ENCODE data around the gene FAM20B.
"Not testable (repeated sequence)": the region's sequence is repeated elsewhere in the genome, so short reads cannot be mapped to it uniquely, and the experiment has no call there.

Gene FAM20B

GRCh38 chr1:179001451-179001850 is 24.2 kb upstream of the FAM20B start:
- no peak overlapping the region for H4K8ac ChIP-seq (ENCODE audit: low read depth, low read length)
- H3K79me2 ChIP-seq (ENCODE audit: control insufficient read depth, insufficient read depth, low read length, poor library complexity): no peaks in the 10 kb centered on the region
- DNase-seq: no peak
- no peak overlapping the region for H2AK5ac ChIP-seq (ENCODE audit: low read length)
- no peaks in the 10 kb centered on the region for H3K79me1 ChIP-seq (ENCODE audit: low read length)
- no peak overlapping the region for H3K14ac ChIP-seq (ENCODE audit: low read length)
- no peak overlapping the region for H4K12ac ChIP-seq (ENCODE audit: low read depth, low read length)
- no CpG with 5 or more reads among the region's 1 CpG for WGBS (ENCODE audit: extremely low coverage, insufficient coverage, insufficient read length)
- no peak overlapping the region for H2BK12ac ChIP-seq (ENCODE audit: low read length)
- no peaks in the 10 kb centered on the region for H3K27me3 ChIP-seq (ENCODE audit: insufficient read depth, low read length)
- no peak overlapping the region for H3K4me2 ChIP-seq (ENCODE audit: low read length)
- no peak overlapping the region for H4K91ac ChIP-seq (ENCODE audit: low read depth, low read length)
- H3K23ac ChIP-seq (ENCODE audit: low read length): no peak overlapping the region
- H3K4me1 ChIP-seq (ENCODE audit: control insufficient read depth in 1 of 2, insufficient read depth in 2 of 2, low read length in 2 of 2): no peaks in the 10 kb centered on the region
- no peak overlapping the region for H2BK5ac ChIP-seq (ENCODE audit: low read depth, low read length, poor library complexity)
- no peak overlapping the region for H3K9ac ChIP-seq (ENCODE audit: low read length)
- H3K18ac ChIP-seq (ENCODE audit: low read length): no peak overlapping the region
- no peak overlapping the region for H3K4ac ChIP-seq (ENCODE audit: low read depth, low read length)
- H2AFZ ChIP-seq (ENCODE audit: insufficient read depth, low read length, poor library complexity): no peak overlapping the region
- H3K36me3 ChIP-seq (ENCODE audit: control insufficient read depth in 1 of 2, insufficient read depth in 2 of 2, low read length in 2 of 2): no peaks in the 10 kb centered on the region
- H3K27ac ChIP-seq (ENCODE audit: low read depth, low read length): no peak overlapping the region
- no peak overlapping the region for H3K4me3 ChIP-seq (ENCODE audit: low read depth, low read length)
- no peak overlapping the region for H2BK120ac ChIP-seq (ENCODE audit: insufficient read depth, low read length, poor library complexity)
- no peaks in the 10 kb centered on the region for H3K9me3 ChIP-seq (ENCODE audit: insufficient read depth, low read depth, low read length)

GRCh38 chr1:179002064-179002463 is 23.6 kb upstream of the FAM20B start:
- H2BK120ac ChIP-seq (ENCODE audit: insufficient read depth, low read length, poor library complexity); H3K4me1 ChIP-seq (ENCODE audit: control insufficient read depth in 1 of 2, insufficient read depth in 2 of 2, low read length in 2 of 2); H4K91ac ChIP-seq (ENCODE audit: low read depth, low read length); DNase-seq; H2BK5ac ChIP-seq (ENCODE audit: low read depth, low read length, poor library complexity); H2AFZ ChIP-seq (ENCODE audit: insufficient read depth, low read length, poor library complexity); H3K4me3 ChIP-seq (ENCODE audit: low read depth, low read length); H3K27me3 ChIP-seq (ENCODE audit: insufficient read depth, low read length); H2AK5ac ChIP-seq (ENCODE audit: low read length); H3K9me3 ChIP-seq (ENCODE audit: insufficient read depth, low read depth, low read length); H4K12ac ChIP-seq (ENCODE audit: low read depth, low read length); H3K27ac ChIP-seq (ENCODE audit: low read depth, low read length); H3K79me1 ChIP-seq (ENCODE audit: low read length); H3K18ac ChIP-seq (ENCODE audit: low read length); H3K14ac ChIP-seq (ENCODE audit: low read length); H3K9ac ChIP-seq (ENCODE audit: low read length); H3K4ac ChIP-seq (ENCODE audit: low read depth, low read length); H3K23ac ChIP-seq (ENCODE audit: low read length); H3K36me3 ChIP-seq (ENCODE audit: control insufficient read depth in 1 of 2, insufficient read depth in 2 of 2, low read length in 2 of 2); H4K8ac ChIP-seq (ENCODE audit: low read depth, low read length); H2BK12ac ChIP-seq (ENCODE audit: low read length); H3K79me2 ChIP-seq (ENCODE audit: control insufficient read depth, insufficient read depth, low read length, poor library complexity): not testable (repeated sequence)
- peak overlapping the region; percentile 41 for H3K4me2 ChIP-seq (ENCODE audit: low read length)
- no CpG with 5 or more reads among the region's 8 CpGs for WGBS (ENCODE audit: extremely low coverage, insufficient coverage, insufficient read length)

- Histone ChIP-seq H3K27ac (ENCODE audit: low read depth, low read length) (no peak overlapping the region), H3K4ac (ENCODE audit: low read depth, low read length) (no peak overlapping the region), H4K8ac (ENCODE audit: low read depth, low read length) (no peak overlapping the region), H3K4me3 (ENCODE audit: low read depth, low read length) (no peak overlapping the region), H3K18ac (ENCODE audit: low read length) (no peak overlapping the region), H2BK120ac (ENCODE audit: insufficient read depth, low read length, poor library complexity) (no peak overlapping the region), H3K9ac (ENCODE audit: low read length) (no peak overlapping the region), H4K12ac (ENCODE audit: low read depth, low read length) (no peak overlapping the region), H3K79me2 (ENCODE audit: control insufficient read depth, insufficient read depth, low read length, poor library complexity) (no peaks in the 10 kb centered on the region), H4K91ac (ENCODE audit: low read depth, low read length) (no peak overlapping the region), H3K9me3 (ENCODE audit: insufficient read depth, low read depth, low read length) (no peaks in the 10 kb centered on the region), H3K79me1 (ENCODE audit: low read length) (no peaks in the 10 kb centered on the region), H3K14ac (ENCODE audit: low read length) (no peak overlapping the region), H2AFZ (ENCODE audit: insufficient read depth, low read length, poor library complexity) (peak overlapping the region; percentile 52), H3K23ac (ENCODE audit: low read length) (no peak overlapping the region), H3K4me1 (ENCODE audit: control insufficient read depth in 1 of 2, insufficient read depth in 2 of 2, low read length in 2 of 2) (no peaks in the 10 kb centered on the region), H2BK5ac (ENCODE audit: low read depth, low read length, poor library complexity) (no peak overlapping the region), H2BK12ac (ENCODE audit: low read length) (no peak overlapping the region), H3K4me2 (ENCODE audit: low read length) (peak overlapping the region; percentile 41), H3K36me3 (ENCODE audit: control insufficient read depth in 1 of 2, insufficient read depth in 2 of 2, low read length in 2 of 2) (no peaks in the 10 kb centered on the region), H3K27me3 (ENCODE audit: insufficient read depth, low read length) (no peaks in the 10 kb centered on the region), H2AK5ac (ENCODE audit: low read length) (no peak overlapping the region)
- peak; percentile 28 to 80 for DNase-seq
- WGBS (ENCODE audit: extremely low coverage, insufficient coverage, insufficient read length): no CpG with 5 or more reads among the region's 20 CpGs
Observed at GRCh38 chr1:179002552-179003345, 22.9 kb upstream of the FAM20B start.

GRCh38 chr1:179003512-179004066 is 22.1 kb upstream of the FAM20B start:
- Histone ChIP-seq H2BK12ac (ENCODE audit: low read length) (no peak overlapping the region), H3K27me3 (ENCODE audit: insufficient read depth, low read length) (no peaks in the 10 kb centered on the region), H3K4me1 (ENCODE audit: control insufficient read depth in 1 of 2, insufficient read depth in 2 of 2, low read length in 2 of 2) (no peaks in the 10 kb centered on the region), H4K12ac (ENCODE audit: low read depth, low read length) (no peak overlapping the region), H2AFZ (ENCODE audit: insufficient read depth, low read length, poor library complexity) (no peak overlapping the region), H4K8ac (ENCODE audit: low read depth, low read length) (no peak overlapping the region), H4K91ac (ENCODE audit: low read depth, low read length) (no peak overlapping the region), H3K9ac (ENCODE audit: low read length) (no peak overlapping the region), H3K4me3 (ENCODE audit: low read depth, low read length) (no peak overlapping the region), H3K36me3 (ENCODE audit: control insufficient read depth in 1 of 2, insufficient read depth in 2 of 2, low read length in 2 of 2) (no peaks in the 10 kb centered on the region), H3K14ac (ENCODE audit: low read length) (no peak overlapping the region), H3K4me2 (ENCODE audit: low read length) (no peak overlapping the region), H3K4ac (ENCODE audit: low read depth, low read length) (no peak overlapping the region), H3K9me3 (ENCODE audit: insufficient read depth, low read depth, low read length) (no peaks in the 10 kb centered on the region), H3K79me2 (ENCODE audit: control insufficient read depth, insufficient read depth, low read length, poor library complexity) (no peaks in the 10 kb centered on the region), H2AK5ac (ENCODE audit: low read length) (no peak overlapping the region), H3K23ac (ENCODE audit: low read length) (no peak overlapping the region), H3K79me1 (ENCODE audit: low read length) (no peaks in the 10 kb centered on the region), H3K18ac (ENCODE audit: low read length) (no peak overlapping the region), H2BK5ac (ENCODE audit: low read depth, low read length, poor library complexity) (no peak overlapping the region), H2BK120ac (ENCODE audit: insufficient read depth, low read length, poor library complexity) (no peak overlapping the region), H3K27ac (ENCODE audit: low read depth, low read length) (no peak overlapping the region)
- WGBS (ENCODE audit: extremely low coverage, insufficient coverage, insufficient read length): no CpG with 5 or more reads among the region's 7 CpGs
- DNase-seq: no peak

Data from trophoblast cell (in vitro differentiated cells and primary cell).